Fibroblast of gingiva (primary cell): ENCODE data around the gene FGD5.

Experiments
- DNase-seq: peaks from one replicate; pipeline ENCODE4 v3.0.0-alpha.2; 2011; ENCODE audit warnings: low read depth

The FGD5 gene

DNA sequence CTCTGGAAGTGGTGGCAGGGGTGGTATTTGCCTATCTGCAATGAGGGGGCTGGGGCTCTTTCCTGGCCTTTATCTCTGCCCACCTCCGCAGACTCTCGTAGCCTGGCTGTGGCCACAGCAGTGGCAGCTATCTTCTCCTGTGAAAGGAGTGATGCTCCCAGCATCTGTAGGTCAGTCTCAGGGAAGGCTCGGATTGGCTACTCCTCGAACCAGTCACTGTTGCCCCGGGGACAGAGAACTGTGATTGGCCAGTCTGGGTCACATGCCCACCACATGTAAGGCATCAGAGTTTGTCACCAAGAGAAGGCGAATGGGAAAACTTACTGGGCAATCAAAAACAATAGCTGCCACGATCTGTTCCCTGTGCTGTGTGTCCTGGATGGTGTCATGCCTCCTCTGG lies 30.1 kb upstream of the FGD5 start:
- no peak for DNase-seq

- no peak for DNase-seq
Measured at GRCh38 chr3:14789221-14789620, 29.5 kb upstream of the FGD5 start.

DNA sequence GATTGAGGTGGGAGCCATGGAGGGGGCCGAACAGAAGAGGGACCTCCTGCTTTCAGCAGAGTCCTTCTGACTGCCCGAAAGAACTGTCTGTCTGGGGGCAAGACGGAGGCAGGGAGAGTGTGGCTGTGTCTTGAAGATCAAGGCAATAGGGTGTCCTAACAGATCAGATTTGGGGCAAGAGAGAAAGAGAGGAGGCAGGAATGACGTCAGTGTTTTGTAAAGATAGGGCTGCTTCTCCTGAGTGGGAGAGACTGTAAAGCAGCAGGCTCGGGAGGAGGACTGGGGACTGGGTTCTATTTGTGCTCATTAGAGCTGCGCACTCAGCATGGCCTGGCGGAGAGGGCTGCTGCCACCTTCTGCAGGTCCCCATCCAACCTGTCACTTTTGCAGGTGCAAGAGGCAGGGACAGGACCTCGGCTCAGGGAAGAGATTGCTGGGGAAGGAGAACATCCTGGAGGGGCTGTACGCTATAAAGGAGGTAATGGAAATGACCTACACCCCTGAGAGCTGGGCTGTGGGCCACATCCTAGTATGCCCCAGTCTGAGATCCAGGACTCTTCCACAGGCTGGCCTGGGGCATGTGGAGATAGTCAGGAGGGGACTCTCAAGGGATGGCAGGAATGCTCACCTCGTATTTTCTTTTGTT lies 29.0 kb upstream of the FGD5 start:
- no peak for DNase-seq

DNA sequence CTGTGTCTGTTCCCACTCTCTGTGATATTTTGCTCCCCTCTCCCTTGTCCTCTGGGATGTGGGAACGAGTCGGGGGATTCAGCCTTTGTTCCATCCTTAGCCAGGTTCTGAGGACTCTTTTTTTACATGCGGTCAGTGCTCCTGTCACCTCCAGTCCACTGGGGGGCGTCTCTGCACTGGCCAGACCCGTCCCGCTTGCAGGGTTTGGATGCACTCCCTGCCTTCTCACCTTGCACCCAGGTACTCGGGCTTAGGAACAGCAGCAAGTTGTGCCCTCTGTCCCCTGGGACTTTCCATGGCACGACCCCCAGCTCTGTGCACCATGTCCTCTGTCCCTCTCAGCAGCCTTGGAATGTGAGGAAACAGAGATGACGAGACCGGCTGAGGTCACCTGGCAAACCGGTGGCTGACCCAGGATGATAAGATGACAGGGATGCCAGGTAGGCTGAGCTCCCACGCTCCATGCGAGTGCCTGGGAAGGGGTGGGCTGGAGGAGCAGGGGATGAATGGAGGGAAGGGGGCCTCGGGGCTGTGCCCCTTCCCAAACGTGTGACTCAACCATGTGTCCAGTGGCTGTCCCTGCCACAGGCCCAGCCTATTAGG lies 27.3 kb upstream of the FGD5 start:
- peak; percentile 6 for DNase-seq

GRCh38 chr3:14792691-14793121 lies 26.1 kb upstream of the FGD5 start:
- DNase-seq = no peak

GRCh38 chr3:14793126-14793857 lies 25.5 kb upstream of the FGD5 start:
- DNase-seq = no peak

DNA sequence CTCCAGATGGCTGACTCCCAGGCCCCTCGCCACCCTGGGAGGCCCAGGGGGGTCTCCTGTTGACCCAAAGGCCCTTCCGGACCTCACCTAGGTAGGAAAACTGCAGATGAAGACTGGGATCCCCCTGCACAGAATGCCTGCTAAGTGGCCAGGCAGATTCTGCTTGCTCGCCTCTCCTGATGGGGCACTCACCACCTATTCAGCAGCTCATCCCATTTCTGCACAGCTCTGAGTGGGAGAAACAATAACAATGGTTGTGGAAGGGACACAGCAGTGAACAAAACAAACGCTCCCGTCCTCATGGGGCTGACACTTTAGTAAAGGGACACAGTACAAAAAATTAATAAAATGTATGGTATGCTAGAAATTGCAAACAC lies 24.9 kb upstream of the FGD5 start:
- DNase-seq = no peak

- no peak for DNase-seq
Measured at GRCh38 chr3:14794435-14794834, 24.3 kb upstream of the FGD5 start.

DNA sequence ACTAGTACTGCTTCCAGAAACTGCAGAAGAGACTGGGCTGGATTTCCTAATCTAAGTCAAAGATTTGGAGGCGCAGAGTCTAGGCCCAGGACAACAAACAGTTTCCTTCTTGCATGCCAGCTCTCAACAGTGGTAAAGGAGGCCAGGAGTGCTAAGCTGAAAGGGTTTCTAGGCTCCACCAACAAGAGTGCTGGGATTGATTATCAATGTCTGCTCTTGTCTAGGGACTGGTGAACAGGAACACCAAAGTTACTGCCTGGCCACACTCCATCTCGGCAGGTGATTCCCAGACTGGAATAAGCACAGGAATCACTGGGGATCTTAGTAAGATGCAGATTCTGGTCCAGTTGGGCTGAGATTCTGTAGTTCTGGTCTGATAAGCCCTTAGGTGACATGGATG lies 22.8 kb upstream of the FGD5 start:
- no peak for DNase-seq

GRCh38 chr3:14796403-14797077 lies 22.2 kb upstream of the FGD5 start:
- no peak for DNase-seq

DNA sequence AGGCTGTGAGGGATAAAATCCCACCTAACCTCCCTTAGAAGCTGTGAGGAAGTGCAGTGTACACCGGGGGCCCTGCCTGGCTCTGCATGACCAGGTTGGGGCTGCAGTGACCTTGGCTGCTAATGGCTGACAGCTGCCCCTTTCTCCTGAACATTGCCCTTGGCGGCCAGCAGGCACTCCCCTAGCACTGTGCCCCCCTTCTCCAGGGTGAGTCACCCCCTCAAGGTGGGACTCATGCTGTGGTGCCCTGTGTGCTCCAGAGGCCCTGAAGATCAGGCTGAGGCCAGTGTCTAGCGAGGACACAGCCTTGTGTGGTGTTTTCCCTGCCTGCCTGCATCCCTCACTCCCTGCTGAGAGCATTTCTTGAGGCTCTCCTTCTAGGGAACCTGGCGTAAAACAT lies 21.0 kb upstream of the FGD5 start:
- no peak for DNase-seq

GRCh38 chr3:14798231-14798630 lies 20.5 kb upstream of the FGD5 start:
- DNase-seq = no peak

DNA sequence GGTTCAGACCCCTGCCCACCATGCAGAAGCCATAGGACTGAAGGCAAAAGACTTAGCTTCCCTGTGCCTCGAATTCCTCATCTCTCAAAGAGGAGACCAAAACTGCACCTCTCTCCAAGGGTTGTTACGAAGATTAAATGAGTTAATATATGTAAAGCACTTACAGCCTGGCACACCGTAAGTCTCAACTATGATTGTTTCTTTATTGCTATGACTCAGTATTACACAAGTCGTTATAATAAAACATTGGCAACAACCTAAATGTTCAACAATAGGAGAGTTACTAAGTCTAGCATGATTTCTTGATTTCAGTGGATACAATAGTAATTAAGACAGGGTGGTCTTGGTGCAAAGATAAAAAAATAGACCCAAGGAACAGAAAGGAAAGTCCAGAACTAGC lies 19.6 kb upstream of the FGD5 start:
- DNase-seq = no peak

- no peak for DNase-seq
Measured at GRCh38 chr3:14801031-14801430, 17.7 kb upstream of the FGD5 start.

DNA sequence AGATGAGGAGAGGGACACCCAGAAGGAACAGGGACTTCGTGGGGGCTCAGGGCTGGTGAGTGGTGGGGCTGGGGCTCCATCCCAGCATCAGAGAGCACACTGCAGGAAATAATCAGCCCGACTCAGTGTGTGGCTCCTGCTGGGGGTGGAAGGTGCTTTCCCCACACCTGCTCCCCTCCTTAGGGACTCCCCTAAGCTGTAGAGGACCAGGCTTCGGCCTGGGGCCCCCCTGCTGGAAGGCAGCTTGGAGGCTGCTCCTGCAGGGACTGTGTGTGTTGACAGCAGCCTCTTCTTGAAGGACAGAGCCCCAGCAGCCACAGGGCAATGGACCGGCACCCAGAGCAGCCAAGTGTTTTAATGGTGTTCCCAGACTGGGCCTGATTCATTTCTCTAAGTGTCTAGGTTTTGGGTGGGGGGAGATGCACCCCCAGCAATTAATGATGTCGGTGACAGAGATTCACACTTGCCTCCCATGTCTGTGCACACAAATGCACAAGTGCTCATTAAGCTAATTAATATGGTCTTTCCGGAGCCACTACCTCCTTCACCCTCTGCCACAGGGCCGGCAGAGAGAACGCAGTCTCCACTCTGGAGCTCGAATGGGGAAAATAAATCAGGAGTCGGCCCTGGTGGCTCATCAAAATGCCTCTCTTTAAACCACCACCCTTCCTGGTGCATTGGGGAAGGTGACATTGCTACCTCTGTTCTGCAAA lies 16.9 kb upstream of the FGD5 start:
- no peak for DNase-seq

- DNase-seq = no peak
Measured at GRCh38 chr3:14802381-14802731, 16.4 kb upstream of the FGD5 start.

- DNase-seq = no peak
Measured at GRCh38 chr3:14803101-14803980, 15.4 kb upstream of the FGD5 start.

GRCh38 chr3:14803981-14804834 lies 14.6 kb upstream of the FGD5 start:
- no peak for DNase-seq

DNA sequence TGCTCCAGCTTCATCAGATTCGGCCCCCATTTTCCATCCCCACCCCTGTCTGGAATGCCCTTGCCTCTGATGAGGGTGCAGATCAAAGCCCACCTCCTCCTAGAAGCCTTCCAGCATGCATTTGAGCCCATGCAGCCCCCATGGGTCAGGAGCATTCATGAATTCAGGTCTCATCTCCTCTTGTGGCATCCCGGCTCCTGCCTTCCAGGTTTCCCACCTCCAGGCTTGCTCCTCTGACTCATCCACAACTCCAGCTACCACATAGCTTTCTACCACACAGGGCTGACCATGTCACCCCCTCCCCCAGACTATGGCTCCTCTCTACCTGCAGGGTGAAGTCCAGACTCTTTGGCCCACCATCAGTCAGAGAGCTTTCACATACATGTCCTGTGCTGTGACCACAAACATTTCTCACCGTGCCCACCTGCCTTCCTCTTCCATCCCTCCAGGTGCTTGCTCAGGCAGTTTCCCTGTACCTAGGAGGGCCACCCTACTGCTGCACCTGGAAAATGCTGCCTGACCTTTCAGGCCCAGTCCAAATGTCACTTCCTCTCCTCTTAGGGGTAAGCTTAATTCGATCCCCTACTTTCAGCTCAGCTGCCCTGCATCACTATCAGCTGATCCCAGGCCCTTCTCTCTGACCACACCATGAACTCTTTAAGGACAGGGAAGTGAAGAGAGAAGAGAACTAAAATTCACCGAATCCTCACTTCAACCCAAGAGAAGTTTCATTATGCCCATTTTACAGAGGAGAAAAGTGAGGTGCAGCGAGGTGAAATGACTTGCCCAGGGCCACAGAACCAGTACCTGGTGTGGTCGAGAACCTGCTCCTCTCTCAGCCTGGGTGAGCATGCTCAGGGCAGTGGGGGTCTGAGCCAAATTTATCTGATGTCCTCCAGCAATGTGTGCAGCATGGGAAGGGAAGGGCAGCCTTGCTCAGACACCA lies 13.7 kb upstream of the FGD5 start:
- no peak for DNase-seq
